Stimulated activated memory B cell treated with anti-CD40 and anti-IgM and Interleukin-4, amounts not matched to agents 10 μg/mL and 1 μg/mL and 100 μg/mL, for 72 hours (primary cell): ENCODE results near the gene GSTA1.
"Not testable (repeated sequence)": the region's sequence is repeated elsewhere in the genome, so short reads cannot be mapped to it uniquely, and the experiment has no call there.

ENCODE experiments used
- ATAC-seq: fragments of 150-1000 bp; cut with Tn5 transposase; 2 replicates; pipeline ENCODE4 v1.10.0; 2021
- H3K27ac Mint-ChIP-seq: one replicate; pipeline ENCODE4 v1.8.0; 2022; ENCODE audit warnings: mild to moderate bottlenecking, mixed read lengths
- H3K27me3 Mint-ChIP-seq: one replicate; pipeline ENCODE4 v1.8.0; 2022; ENCODE audit warnings: mixed read lengths
- H3K36me3 Mint-ChIP-seq: one replicate; pipeline ENCODE4 v1.8.0; 2022; ENCODE audit warnings: mixed read lengths
- H3K4me1 Mint-ChIP-seq: one replicate; pipeline ENCODE4 v1.8.0; 2022; ENCODE audit warnings: mixed read lengths
- H3K4me3 Mint-ChIP-seq: one replicate; pipeline ENCODE4 v1.8.0; 2022; ENCODE audit warnings: mild to moderate bottlenecking, moderate library complexity, mixed read lengths
- H3K9me3 Mint-ChIP-seq: one replicate; pipeline ENCODE4 v1.8.0; 2022; ENCODE audit warnings: mixed read lengths

Gene GSTA1

GRCh38 chr6:52782696-52783274, 20.8 kb downstream of the GSTA1 start:
- H3K27ac Mint-ChIP-seq, H3K27me3 Mint-ChIP-seq, H3K4me3 Mint-ChIP-seq, ATAC-seq, H3K9me3 Mint-ChIP-seq, H3K4me1 Mint-ChIP-seq, H3K36me3 Mint-ChIP-seq: not testable (repeated sequence)

DNA sequence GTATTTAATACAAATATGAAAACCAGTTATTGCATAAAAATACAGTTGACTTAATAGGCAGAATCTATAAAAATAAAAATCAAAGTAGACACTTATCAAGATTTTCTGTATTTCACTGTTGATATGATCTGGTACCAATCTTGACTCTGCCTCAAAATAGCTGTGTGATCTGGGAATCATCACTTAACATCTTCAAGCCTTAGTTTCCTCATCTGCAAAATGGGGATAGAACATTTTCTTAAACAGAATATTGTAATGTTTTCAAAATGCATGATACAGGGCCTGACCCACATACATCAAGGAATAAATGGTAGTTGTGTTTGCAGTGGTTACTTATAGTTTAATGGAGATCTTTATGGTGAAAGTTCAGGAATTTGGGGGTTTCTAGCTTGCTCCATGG, 21.4 kb downstream of the GSTA1 start:
- not testable (repeated sequence) for H3K27me3 Mint-ChIP-seq, H3K4me3 Mint-ChIP-seq, H3K36me3 Mint-ChIP-seq, H3K27ac Mint-ChIP-seq, ATAC-seq, H3K9me3 Mint-ChIP-seq, H3K4me1 Mint-ChIP-seq

DNA sequence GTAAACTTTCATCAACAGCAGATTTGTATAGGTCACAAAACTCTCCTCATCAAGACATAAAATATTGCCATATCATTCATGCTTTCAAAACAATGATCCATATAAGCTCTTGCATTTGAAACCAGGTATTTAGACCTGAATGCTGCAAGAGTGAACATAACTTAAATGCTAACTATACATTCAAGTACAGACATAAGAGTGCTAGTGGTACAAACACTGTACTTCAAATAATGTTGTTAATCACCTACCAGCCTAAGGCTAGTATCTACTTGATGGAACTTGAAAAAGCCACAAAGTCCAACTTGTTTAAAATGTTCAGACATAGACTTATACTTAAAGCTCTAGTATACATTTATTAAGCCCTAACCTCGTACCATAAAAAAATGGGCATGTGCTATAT, 24.4 kb downstream of the GSTA1 start:
- no peaks in the 10 kb centered on the region for H3K36me3 Mint-ChIP-seq
- peaks cover 18% of the 10 kb centered on the region for H3K27me3 Mint-ChIP-seq
- H3K27ac Mint-ChIP-seq = no peak overlapping the region
- H3K4me1 Mint-ChIP-seq = no peaks in the 10 kb centered on the region
- ATAC-seq = no peak
- peaks cover 4% of the 10 kb centered on the region for H3K9me3 Mint-ChIP-seq
- no peak overlapping the region for H3K4me3 Mint-ChIP-seq

DNA sequence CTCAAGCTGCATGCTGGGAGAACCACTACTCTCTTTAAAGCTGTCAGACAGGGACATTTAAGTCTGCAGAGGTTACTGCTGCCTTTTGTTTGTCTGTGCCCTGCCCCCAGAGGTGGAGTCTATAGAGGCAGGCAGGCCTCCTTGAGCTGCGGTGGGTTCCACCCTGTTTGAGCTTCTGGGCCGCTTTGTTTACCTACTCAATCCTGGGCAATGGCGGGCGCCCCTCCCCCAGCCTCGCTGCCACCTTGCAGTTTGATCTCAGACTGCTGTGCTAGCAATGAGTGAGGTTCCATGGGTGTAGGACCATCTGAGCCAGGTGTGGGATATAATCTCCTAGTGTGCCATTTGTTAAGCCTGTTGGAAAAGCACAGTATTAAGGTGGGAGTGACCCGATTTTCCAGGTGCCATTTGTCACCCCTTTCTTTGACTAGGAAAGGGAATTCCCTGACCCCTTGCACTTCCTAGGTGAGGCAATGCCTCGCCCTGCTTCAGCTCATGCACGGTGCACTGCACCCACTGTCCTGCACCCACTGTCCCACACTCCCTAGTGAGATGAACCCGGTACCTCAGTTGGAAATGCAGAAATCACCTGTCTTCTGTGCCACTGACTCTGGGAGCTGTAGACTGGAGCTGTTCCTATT, 26.8 kb downstream of the GSTA1 start:
- H3K4me3 Mint-ChIP-seq, H3K36me3 Mint-ChIP-seq, H3K4me1 Mint-ChIP-seq, H3K9me3 Mint-ChIP-seq, H3K27ac Mint-ChIP-seq, ATAC-seq: not testable (repeated sequence)
- H3K27me3 Mint-ChIP-seq = peaks cover 20% of the 10 kb centered on the region

DNA sequence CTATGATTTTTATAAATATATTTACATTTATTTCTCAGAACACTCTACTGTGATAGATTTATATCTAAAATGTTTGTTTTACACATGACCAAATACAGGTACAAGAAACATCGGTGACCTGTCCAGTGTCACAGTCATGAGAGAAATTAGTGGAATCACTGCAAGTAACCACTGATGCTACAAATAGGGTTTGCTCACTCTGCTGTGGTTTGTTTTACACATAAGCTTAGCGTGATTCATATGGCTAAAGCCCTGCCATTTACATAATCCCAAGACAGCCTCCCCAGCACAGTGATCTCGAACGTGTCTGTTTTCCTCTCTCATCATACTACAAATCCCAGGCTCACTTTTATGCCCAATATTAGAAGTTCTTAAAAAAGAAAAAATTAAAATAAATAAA, 34.2 kb downstream of the GSTA1 start:
- not testable (repeated sequence) for H3K4me1 Mint-ChIP-seq, H3K9me3 Mint-ChIP-seq, H3K4me3 Mint-ChIP-seq, H3K27me3 Mint-ChIP-seq, H3K36me3 Mint-ChIP-seq, H3K27ac Mint-ChIP-seq, ATAC-seq

DNA sequence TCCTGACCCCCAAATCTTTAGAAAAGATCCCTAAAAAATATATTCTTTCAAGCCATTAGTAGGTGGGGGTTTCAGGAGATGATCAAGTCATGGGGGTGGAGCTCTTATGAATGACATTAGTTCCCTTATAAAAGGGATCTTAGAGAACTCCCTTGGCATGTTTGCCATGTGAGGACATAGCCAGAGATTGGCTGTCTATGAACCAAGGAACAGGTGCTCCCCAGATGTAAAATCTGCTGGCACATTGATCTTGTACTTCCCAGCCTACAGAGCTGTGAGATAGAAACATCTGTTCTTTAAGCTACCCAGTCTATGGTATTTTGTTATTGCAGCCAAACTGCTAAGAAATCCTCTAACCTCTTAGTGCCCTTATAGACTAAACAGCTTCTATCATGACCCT, 36.0 kb downstream of the GSTA1 start:
- not testable (repeated sequence) for H3K27me3 Mint-ChIP-seq, H3K4me1 Mint-ChIP-seq, H3K36me3 Mint-ChIP-seq, H3K9me3 Mint-ChIP-seq, H3K4me3 Mint-ChIP-seq, ATAC-seq, H3K27ac Mint-ChIP-seq

DNA sequence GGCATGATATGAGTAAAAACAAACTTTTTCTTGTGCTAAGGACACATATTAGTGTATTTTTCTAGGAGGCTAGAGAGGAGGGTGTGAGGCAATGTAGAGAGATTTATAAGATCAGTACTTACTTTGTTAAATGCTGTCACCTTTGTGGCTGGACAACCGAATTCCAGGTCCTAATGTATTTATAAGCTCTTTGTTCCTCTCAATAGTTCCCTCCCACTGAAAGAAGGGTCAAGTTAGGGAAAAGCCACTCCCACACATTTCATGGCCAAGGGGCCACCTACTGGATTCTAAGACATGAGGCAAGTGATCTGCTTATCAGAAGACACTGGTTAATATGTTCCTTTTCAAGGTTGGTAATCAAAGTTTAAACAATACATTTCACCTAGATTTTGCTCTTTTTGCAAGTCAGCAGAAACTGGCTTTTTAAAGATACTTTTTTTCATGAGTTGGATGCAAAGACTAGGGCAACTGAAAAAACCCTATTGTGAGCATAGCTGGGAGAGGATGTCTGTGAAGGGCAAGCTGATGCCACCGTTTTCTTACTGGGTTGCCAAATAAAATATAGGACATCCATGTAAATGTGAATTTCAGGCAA, 40.2 kb downstream of the GSTA1 start, which contains the start of gene GSTA2:
Gene GSTA2, minus strand, starts transcription at position 154 of the 595 bp plus-strand sequence. CDS start 5,528 bp downstream, outside the sequence.
- not testable (repeated sequence) for H3K9me3 Mint-ChIP-seq, H3K4me3 Mint-ChIP-seq, ATAC-seq, H3K27ac Mint-ChIP-seq, H3K36me3 Mint-ChIP-seq, H3K4me1 Mint-ChIP-seq
- peaks cover 23% of the 10 kb centered on the region for H3K27me3 Mint-ChIP-seq

GRCh38 chr6:52761673-52762491, 41.7 kb downstream of the GSTA1 start:
- H3K4me1 Mint-ChIP-seq, H3K27ac Mint-ChIP-seq, H3K4me3 Mint-ChIP-seq, H3K36me3 Mint-ChIP-seq, H3K9me3 Mint-ChIP-seq, ATAC-seq: not testable (repeated sequence)
- H3K27me3 Mint-ChIP-seq = peaks cover 29% of the 10 kb centered on the region

DNA sequence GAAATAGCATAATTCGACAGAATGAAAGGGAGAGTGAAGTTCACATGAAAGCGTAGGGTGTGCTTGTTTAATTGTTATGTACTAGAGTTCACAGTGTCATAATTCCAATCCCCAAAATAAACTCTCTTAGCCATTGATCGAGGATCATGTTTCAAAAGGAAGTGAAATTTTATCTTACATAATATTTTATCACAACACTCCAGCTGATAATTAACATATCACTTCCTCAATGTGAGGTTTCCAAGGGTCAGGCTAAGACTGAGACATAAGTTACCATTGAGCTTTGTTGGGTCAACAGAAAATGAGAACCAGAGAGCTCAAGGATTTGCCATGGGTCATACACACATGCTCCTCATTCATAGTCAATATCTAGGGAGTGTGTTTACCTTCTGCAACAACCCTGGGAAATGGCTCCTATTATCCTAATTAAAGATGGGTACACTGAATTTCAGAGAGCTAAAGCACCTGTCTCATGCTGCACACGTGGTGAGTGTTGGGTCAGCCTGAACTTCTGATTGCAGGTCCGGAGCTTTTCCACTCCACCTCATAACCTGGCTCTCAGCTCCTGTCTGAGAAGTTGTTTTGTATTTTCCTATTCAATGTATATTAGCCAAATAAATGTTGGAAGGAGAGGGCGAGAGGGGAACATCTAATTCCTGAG, 43.4 kb downstream of the GSTA1 start:
- Mint-ChIP-seq H3K36me3 (no peaks in the 10 kb centered on the region), H3K27ac (no peak overlapping the region), H3K27me3 (peaks cover 29% of the 10 kb centered on the region), H3K9me3 (no peaks in the 10 kb centered on the region), H3K4me3 (no peak overlapping the region), H3K4me1 (no peaks in the 10 kb centered on the region)
- ATAC-seq = no peak

- ATAC-seq = no peak
- no peaks in the 10 kb centered on the region for H3K36me3 Mint-ChIP-seq
- no peak overlapping the region for H3K27ac Mint-ChIP-seq
- peaks cover 24% of the 10 kb centered on the region for H3K27me3 Mint-ChIP-seq
- H3K4me3 Mint-ChIP-seq = no peak overlapping the region
- H3K4me1 Mint-ChIP-seq = no peaks in the 10 kb centered on the region
- H3K9me3 Mint-ChIP-seq = no peaks in the 10 kb centered on the region
These were observed 44.5 kb downstream of the GSTA1 start for GRCh38 chr6:52759085-52759484.

DNA sequence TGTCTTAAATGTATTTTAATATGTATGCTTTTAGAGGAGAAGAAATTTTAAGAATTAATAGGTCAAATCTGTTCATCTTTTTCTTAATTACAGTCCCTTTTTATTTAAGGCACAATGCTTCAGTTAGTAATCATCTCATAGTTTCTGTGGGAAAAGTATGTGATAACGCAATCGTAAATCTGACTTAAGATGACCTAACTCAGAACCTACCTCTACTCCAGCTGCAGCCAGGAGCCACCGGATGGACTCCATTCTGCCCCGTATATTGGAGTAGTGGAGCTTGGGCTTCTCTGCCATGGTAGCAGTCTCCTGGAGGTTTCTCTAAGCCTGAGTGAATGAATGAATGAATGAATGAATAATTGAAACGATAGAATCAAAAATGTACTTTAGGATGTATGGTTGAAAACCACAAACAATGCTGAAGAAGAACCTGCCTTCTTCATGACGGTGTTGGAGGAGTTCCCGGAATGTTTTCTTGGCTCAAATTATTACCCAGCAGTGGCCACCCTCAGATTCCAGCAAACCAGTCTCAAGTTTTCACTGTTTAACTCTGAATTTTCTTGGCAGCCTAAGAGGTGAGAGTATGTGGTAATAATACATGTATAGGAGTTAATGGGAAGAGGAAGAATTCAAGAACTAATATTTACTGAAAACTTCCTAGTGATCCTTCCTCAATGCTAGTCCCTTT, 45.8 kb downstream of the GSTA1 start:
- not testable (repeated sequence) for H3K4me3 Mint-ChIP-seq, H3K4me1 Mint-ChIP-seq, H3K9me3 Mint-ChIP-seq, H3K36me3 Mint-ChIP-seq, H3K27ac Mint-ChIP-seq, ATAC-seq
- peaks cover 20% of the 10 kb centered on the region for H3K27me3 Mint-ChIP-seq

- peaks cover 4% of the 10 kb centered on the region for H3K9me3 Mint-ChIP-seq
- ATAC-seq = no peak
- H3K27me3 Mint-ChIP-seq = peaks cover 15% of the 10 kb centered on the region
- no peaks in the 10 kb centered on the region for H3K36me3 Mint-ChIP-seq
- no peak overlapping the region for H3K4me3 Mint-ChIP-seq
- H3K27ac Mint-ChIP-seq = no peak overlapping the region
- H3K4me1 Mint-ChIP-seq = no peaks in the 10 kb centered on the region
These were observed 49.2 kb downstream of the GSTA1 start for GRCh38 chr6:52754443-52754842.

DNA sequence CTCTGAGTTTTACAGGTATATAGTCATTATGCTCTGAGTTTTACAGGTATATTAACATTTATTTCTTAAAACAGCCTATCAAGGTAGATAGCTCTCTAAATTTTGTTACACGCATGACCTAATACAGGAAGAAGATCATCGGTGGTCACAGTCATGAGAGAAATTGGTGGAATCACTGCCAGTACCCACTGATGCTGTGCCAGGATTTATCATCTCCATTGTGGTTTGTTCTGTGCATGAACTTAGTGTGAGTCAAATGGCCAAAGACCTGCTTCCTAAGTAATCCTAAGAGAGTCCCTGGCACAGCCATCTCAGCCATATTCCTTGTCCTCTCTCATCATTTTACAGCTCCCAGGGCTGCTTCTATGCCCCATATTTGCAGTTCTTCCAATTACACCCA, 50.5 kb downstream of the GSTA1 start:
- ATAC-seq = not testable (repeated sequence)

GRCh38 chr6:52752310-52752709, 51.3 kb downstream of the GSTA1 start:
- peaks cover 9% of the 10 kb centered on the region for H3K27me3 Mint-ChIP-seq
- no peaks in the 10 kb centered on the region for H3K36me3 Mint-ChIP-seq
- H3K4me1 Mint-ChIP-seq = no peaks in the 10 kb centered on the region
- H3K4me3 Mint-ChIP-seq = no peak overlapping the region
- ATAC-seq = no peak
- no peak overlapping the region for H3K27ac Mint-ChIP-seq
- peaks cover 4% of the 10 kb centered on the region for H3K9me3 Mint-ChIP-seq

More for the DNA sequence above, 50.5 kb downstream of the GSTA1 start:
- H3K4me1 Mint-ChIP-seq, H3K36me3 Mint-ChIP-seq, H3K4me3 Mint-ChIP-seq, H3K9me3 Mint-ChIP-seq, H3K27ac Mint-ChIP-seq: not testable (repeated sequence)
- H3K27me3 Mint-ChIP-seq = peaks cover 15% of the 10 kb centered on the region
